Trophoblast cell (in vitro differentiated cells and primary cell): ENCODE measurements around the gene OOSP3.
"Not testable (repeated sequence)": the region's sequence is repeated elsewhere in the genome, so short reads cannot be mapped to it uniquely, and the experiment has no call there.

Experiments
- DNase-seq, 2 donors: peaks; one replicate each; pipeline ENCODE4 v3.0.0-alpha.2; 2016
- H2AFZ ChIP-seq: 2 replicates; pipeline ENCODE4 v1.6.1; 2013; ENCODE audit warnings: low read length, moderate library complexity, mild to moderate bottlenecking; ENCODE audit not compliant: insufficient read depth, poor library complexity
- H2AK5ac ChIP-seq: 2 replicates; pipeline ENCODE4 v1.6.1; 2013; ENCODE audit warnings: mild to moderate bottlenecking, low read length
- H2BK120ac ChIP-seq: 2 replicates; pipeline ENCODE4 v1.6.1; 2013; ENCODE audit warnings: low read length, mild to moderate bottlenecking, moderate library complexity; ENCODE audit not compliant: insufficient read depth, poor library complexity
- H2BK12ac ChIP-seq: 2 replicates; pipeline ENCODE4 v1.6.1; 2013; ENCODE audit warnings: mild to moderate bottlenecking, low read length, moderate library complexity
- H2BK5ac ChIP-seq: 2 replicates; pipeline ENCODE4 v1.6.1; 2013; ENCODE audit warnings: low read length, low read depth, moderate library complexity, mild to moderate bottlenecking; ENCODE audit not compliant: poor library complexity
- H3K14ac ChIP-seq: 2 replicates; pipeline ENCODE4 v1.6.1; 2013; ENCODE audit warnings: mild to moderate bottlenecking, low read length
- H3K18ac ChIP-seq: 2 replicates; pipeline ENCODE4 v1.6.1; 2013; ENCODE audit warnings: mild to moderate bottlenecking, low read length
- H3K23ac ChIP-seq: 2 replicates; pipeline ENCODE4 v1.6.1; 2013; ENCODE audit warnings: low read length
- H3K27ac ChIP-seq: 2 replicates; pipeline ENCODE4 v1.5.1; 2013; ENCODE audit warnings: low read depth, mild to moderate bottlenecking, inconsistent platforms, low read length, moderate library complexity
- H3K27me3 ChIP-seq: 2 replicates; pipeline ENCODE4 v1.6.1; 2013; ENCODE audit warnings: inconsistent platforms, mild to moderate bottlenecking, low read length, moderate library complexity; ENCODE audit not compliant: insufficient read depth
- H3K36me3 ChIP-seq, 2 experiments: 1 replicate in 1 of 2; 2 replicates in 1 of 2; pipeline ENCODE4 v1.6.1; 2013; ENCODE audit warnings: low read length in 2 of 2, mild to moderate bottlenecking in 2 of 2, moderate library complexity in 1 of 2; ENCODE audit not compliant: insufficient read depth in 2 of 2, control insufficient read depth in 1 of 2
- H3K4ac ChIP-seq: 2 replicates; pipeline ENCODE4 v1.6.1; 2013; ENCODE audit warnings: low read depth, mild to moderate bottlenecking, low read length, moderate library complexity
- H3K4me1 ChIP-seq, 2 experiments: 1 replicate in 1 of 2; 2 replicates in 1 of 2; pipeline ENCODE4 v1.6.1; 2013; ENCODE audit warnings: low read length in 2 of 2, mild to moderate bottlenecking in 2 of 2, moderate library complexity in 1 of 2; ENCODE audit not compliant: insufficient read depth in 2 of 2, control insufficient read depth in 1 of 2
- H3K4me2 ChIP-seq: 2 replicates; pipeline ENCODE4 v1.6.1; 2013; ENCODE audit warnings: inconsistent platforms, mild to moderate bottlenecking, low read length, moderate library complexity
- H3K4me3 ChIP-seq: 2 replicates; pipeline ENCODE4 v1.5.1; 2013; ENCODE audit warnings: mild to moderate bottlenecking, low read depth, low read length, inconsistent platforms
- H3K79me1 ChIP-seq: one replicate; pipeline ENCODE4 v1.6.1; 2013; ENCODE audit warnings: low read length
- H3K79me2 ChIP-seq: 2 replicates; pipeline ENCODE4 v1.6.1; 2013; ENCODE audit warnings: low read length, mild to moderate bottlenecking; ENCODE audit not compliant: control insufficient read depth, insufficient read depth, poor library complexity
- H3K9ac ChIP-seq: 2 replicates; pipeline ENCODE4 v1.6.1; 2013; ENCODE audit warnings: mild to moderate bottlenecking, low read length
- H3K9me3 ChIP-seq: 2 replicates; pipeline ENCODE4 v1.6.1; 2013; ENCODE audit warnings: low read depth, mild to moderate bottlenecking, control low read depth, inconsistent platforms, low read length; ENCODE audit not compliant: insufficient read depth
- H4K12ac ChIP-seq: 2 replicates; pipeline ENCODE4 v1.6.1; 2013; ENCODE audit warnings: low read depth, mild to moderate bottlenecking, low read length, moderate library complexity
- H4K8ac ChIP-seq: 2 replicates; pipeline ENCODE4 v1.6.1; 2013; ENCODE audit warnings: low read depth, mild to moderate bottlenecking, low read length, moderate library complexity
- H4K91ac ChIP-seq: one replicate; pipeline ENCODE4 v1.6.1; 2013; ENCODE audit warnings: low read depth, mild to moderate bottlenecking, low read length, moderate library complexity
- WGBS: extraction: QIAGEN DNeasy Blood & Tissue Kit; methylation state at CpG from one replicate; pipeline ENCODE4 v1.1.7; 2013; ENCODE audit warnings: missing lambda C conversion rate; ENCODE audit not compliant: insufficient read length, insufficient coverage; ENCODE audit errors: extremely low coverage; 5-methylcytosine and 5-hydroxymethylcytosine counted together

OOSP3 gene

DNA sequence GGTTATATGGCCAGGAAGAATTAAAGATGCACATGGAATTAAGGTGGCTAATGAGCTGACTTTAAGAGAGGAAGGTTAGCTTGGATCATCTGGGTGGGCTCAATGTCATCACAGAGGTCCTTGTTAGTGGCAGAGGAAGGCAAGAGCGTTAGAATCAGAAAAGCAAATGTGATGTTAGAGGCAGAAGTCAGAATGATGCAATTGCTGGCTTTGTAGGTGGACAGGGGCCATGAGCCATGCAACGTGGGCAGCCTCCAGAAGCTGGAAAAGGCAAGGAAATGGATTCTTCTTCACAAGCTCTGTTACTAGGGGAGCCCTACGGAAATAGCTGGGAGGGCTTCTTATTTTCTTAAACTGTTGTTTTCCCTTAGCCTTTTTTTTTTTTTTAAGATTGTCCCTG is 31.0 kb upstream of the OOSP3 start:
- H3K14ac ChIP-seq, result no peak overlapping the region
- no peak overlapping the region for H4K8ac ChIP-seq
- H3K27me3 ChIP-seq, result no peaks in the 10 kb centered on the region
- no peak overlapping the region for H3K4me2 ChIP-seq
- no peak overlapping the region for H4K12ac ChIP-seq
- H2BK5ac ChIP-seq, result no peak overlapping the region
- no peak overlapping the region for H3K23ac ChIP-seq
- H2AK5ac ChIP-seq, result no peak overlapping the region
- DNase-seq, result no peak
- H2BK120ac ChIP-seq, result no peak overlapping the region
- H3K9ac ChIP-seq, result no peak overlapping the region
- H3K79me1 ChIP-seq, result no peaks in the 10 kb centered on the region
- H3K18ac ChIP-seq, result no peak overlapping the region
- H3K27ac ChIP-seq, result no peak overlapping the region
- no peaks in the 10 kb centered on the region for H3K4me1 ChIP-seq
- no peak overlapping the region for H4K91ac ChIP-seq
- WGBS, result no CpG with 5 or more reads among the region's 3 CpGs
- no peak overlapping the region for H3K4ac ChIP-seq
- H3K36me3 ChIP-seq, result no peaks in the 10 kb centered on the region
- no peaks in the 10 kb centered on the region for H3K79me2 ChIP-seq
- H2BK12ac ChIP-seq, result no peak overlapping the region
- H2AFZ ChIP-seq, result no peak overlapping the region
- H3K4me3 ChIP-seq, result no peak overlapping the region
- no peaks in the 10 kb centered on the region for H3K9me3 ChIP-seq

DNA sequence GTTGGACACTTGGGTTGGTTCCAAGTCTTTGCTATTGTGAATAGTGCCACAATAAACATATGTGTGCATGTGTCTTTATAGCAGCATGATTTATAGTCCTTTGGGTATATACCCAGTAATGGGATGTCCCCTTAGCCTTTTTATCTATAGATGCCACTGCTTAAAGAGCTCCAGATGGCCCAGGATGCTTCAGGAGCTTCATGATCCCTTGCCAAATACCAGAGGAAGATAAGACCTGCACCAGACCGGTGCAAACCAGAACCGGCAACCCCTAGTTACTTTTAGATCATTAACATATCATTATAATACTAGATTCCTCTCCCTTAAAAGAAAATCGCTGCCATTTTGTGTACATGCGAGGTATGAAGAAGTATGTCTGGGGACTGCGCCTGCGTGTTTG is 30.1 kb upstream of the OOSP3 start:
- H2BK120ac ChIP-seq, H3K79me1 ChIP-seq, H3K27ac ChIP-seq, H3K4me2 ChIP-seq, H2AFZ ChIP-seq, H3K27me3 ChIP-seq, H2BK5ac ChIP-seq, H3K79me2 ChIP-seq, H3K9ac ChIP-seq, H3K23ac ChIP-seq, H3K18ac ChIP-seq, H3K9me3 ChIP-seq, H3K4me3 ChIP-seq, H2BK12ac ChIP-seq, H2AK5ac ChIP-seq, H4K12ac ChIP-seq, H3K4ac ChIP-seq, H3K36me3 ChIP-seq, H3K4me1 ChIP-seq, H4K8ac ChIP-seq, H3K14ac ChIP-seq, H4K91ac ChIP-seq, DNase-seq: not testable (repeated sequence)
- no CpG with 5 or more reads among the region's 6 CpGs for WGBS

DNA sequence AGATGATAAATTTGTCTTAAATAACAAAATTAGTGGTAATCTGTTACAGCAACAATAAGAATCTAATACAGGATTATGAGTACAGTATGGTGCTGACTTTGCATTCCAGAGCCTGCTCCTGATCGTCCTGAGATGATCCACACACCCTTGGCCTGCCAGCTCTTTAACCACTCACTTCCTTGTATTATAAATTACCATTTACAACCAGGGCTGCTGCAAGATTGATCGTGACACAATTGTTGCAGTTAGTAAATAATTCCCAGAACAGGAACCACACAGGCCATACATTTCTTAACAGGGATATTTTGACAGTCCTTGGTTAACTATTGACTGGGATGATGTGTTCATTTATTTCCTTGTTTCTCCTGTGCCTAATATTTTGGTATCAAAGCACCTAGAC is 29.5 kb upstream of the OOSP3 start:
- no peak overlapping the region for H2BK5ac ChIP-seq
- H4K8ac ChIP-seq, result no peak overlapping the region
- no peak overlapping the region for H2AK5ac ChIP-seq
- H3K27me3 ChIP-seq, result no peaks in the 10 kb centered on the region
- no peak overlapping the region for H3K4me3 ChIP-seq
- no peaks in the 10 kb centered on the region for H3K9me3 ChIP-seq
- no peak overlapping the region for H2BK120ac ChIP-seq
- H3K36me3 ChIP-seq, result no peaks in the 10 kb centered on the region
- no peak overlapping the region for H2BK12ac ChIP-seq
- H3K9ac ChIP-seq, result no peak overlapping the region
- no CpG with 5 or more reads among the region's 2 CpGs for WGBS
- no peak overlapping the region for H3K18ac ChIP-seq
- no peaks in the 10 kb centered on the region for H3K79me2 ChIP-seq
- H3K23ac ChIP-seq, result no peak overlapping the region
- H3K79me1 ChIP-seq, result no peaks in the 10 kb centered on the region
- H4K12ac ChIP-seq, result no peak overlapping the region
- no peak overlapping the region for H3K4me2 ChIP-seq
- H3K4ac ChIP-seq, result no peak overlapping the region
- no peak overlapping the region for H3K14ac ChIP-seq
- no peak overlapping the region for H4K91ac ChIP-seq
- no peak overlapping the region for H2AFZ ChIP-seq
- no peak overlapping the region for H3K27ac ChIP-seq
- DNase-seq, result no peak
- no peaks in the 10 kb centered on the region for H3K4me1 ChIP-seq

DNA sequence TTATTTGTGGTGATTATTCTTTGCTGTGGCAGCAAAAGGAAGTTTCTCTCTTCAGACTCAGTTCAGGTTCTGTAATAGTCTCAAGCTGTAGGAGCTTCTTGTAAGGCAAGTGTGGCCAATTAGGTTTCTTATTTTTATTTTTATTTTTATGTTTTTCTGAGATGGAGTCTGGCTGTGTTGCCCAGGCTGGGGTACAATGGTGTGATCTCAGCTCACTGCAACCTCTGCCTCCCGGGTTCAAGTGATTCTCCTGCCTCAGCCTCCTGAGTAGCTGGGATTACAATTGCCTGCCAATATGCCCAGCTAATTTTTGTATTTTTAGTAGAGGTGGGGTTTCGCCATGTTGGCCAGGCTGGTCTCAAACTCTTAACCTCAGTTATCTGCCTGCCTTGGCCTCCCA is 29.0 kb upstream of the OOSP3 start:
- not testable (repeated sequence) for H3K36me3 ChIP-seq, H2BK12ac ChIP-seq, H3K23ac ChIP-seq, H3K4ac ChIP-seq, H3K14ac ChIP-seq, H3K18ac ChIP-seq, H4K8ac ChIP-seq, H3K9me3 ChIP-seq, H3K4me1 ChIP-seq, H4K12ac ChIP-seq, H3K27ac ChIP-seq, H2BK120ac ChIP-seq, H4K91ac ChIP-seq, H2BK5ac ChIP-seq, H2AK5ac ChIP-seq, DNase-seq, H3K79me1 ChIP-seq, H3K4me2 ChIP-seq, H2AFZ ChIP-seq, H3K9ac ChIP-seq, H3K79me2 ChIP-seq, H3K4me3 ChIP-seq, H3K27me3 ChIP-seq
- no CpG with 5 or more reads among the region's 2 CpGs for WGBS
